ENCODE results near the gene GBP6.
"Not testable (repeated sequence)": the region's sequence is repeated elsewhere in the genome, so short reads cannot be mapped to it uniquely, and the experiment has no call there.

Gene GBP6

GRCh38 chr1:89369331-89369730 lies 5.5 kb downstream of the GBP6 start:
- DNase-seq = no peak

DNA sequence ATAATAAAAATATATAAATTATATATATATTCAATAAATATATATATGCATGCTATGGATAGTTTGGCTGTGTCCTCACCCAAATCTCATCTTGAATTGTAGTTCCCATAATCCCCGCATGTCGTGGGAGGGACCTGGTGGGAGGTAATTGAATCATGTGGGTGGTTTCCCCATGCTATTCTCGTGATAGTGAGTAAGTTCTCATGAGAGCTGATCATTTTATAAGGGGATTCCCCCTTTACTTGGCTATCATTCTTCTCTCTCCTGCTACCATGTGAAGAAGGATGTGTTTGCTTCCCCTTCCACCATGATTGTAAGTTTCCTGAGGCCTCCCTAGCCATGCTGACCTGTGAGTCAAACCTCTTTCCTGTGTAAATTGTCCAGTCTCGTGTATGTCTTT lies 10.0 kb downstream of the GBP6 start:
- DNase-seq = not testable (repeated sequence)

GRCh38 chr1:89378001-89378400 lies 14.1 kb downstream of the GBP6 start:
- DNase-seq = no peak

GRCh38 chr1:89381618-89382017 lies 17.8 kb downstream of the GBP6 start:
- no peak for DNase-seq

GRCh38 chr1:89382479-89382878 lies 18.6 kb downstream of the GBP6 start:
- DNase-seq = no peak

GRCh38 chr1:89383185-89383584 lies 19.3 kb downstream of the GBP6 start:
- DNase-seq = no peak

GRCh38 chr1:89390707-89391106 lies 26.8 kb downstream of the GBP6 start:
- no peak for DNase-seq

DNA sequence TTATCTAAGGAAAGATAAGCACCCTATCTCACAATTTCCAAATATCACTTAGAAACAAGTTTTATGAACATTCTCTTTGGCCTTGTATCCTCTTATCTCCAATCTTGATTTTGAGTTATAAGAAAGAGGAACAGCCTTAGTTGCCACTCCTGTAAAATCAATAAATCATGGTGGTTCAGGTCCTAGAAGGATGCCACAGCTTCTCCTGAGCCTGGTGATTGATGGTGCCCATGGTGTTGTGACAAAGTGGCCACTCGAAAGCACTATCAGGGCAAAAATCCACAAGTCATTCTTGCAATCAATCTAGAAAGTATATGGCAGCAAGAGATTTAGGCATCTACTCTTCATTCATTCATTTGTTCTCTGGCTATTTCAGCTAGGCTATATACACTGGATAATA lies 27.8 kb downstream of the GBP6 start:
- no peak for DNase-seq

GRCh38 chr1:89394851-89395250 lies 31.0 kb downstream of the GBP6 start:
- DNase-seq = no peak

DNA sequence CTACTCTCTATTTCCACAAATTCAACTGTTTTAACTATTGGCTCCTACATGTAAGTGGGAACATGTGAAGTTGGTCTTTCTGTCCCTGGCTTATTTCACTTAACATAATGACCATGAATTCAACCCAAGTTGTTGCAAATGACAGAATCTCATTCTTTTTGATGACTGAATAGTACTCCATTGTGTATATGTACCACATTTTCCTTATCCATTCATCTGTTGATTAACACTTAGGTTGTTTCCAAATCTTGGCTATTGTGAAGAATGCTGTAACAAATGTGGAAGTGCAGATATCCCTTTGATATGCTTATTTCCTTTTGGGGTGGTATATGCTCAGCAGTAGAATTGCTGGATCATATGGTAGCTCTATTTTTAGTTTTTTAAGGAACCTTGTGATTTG lies 33.0 kb downstream of the GBP6 start:
- no peak for DNase-seq

DNA sequence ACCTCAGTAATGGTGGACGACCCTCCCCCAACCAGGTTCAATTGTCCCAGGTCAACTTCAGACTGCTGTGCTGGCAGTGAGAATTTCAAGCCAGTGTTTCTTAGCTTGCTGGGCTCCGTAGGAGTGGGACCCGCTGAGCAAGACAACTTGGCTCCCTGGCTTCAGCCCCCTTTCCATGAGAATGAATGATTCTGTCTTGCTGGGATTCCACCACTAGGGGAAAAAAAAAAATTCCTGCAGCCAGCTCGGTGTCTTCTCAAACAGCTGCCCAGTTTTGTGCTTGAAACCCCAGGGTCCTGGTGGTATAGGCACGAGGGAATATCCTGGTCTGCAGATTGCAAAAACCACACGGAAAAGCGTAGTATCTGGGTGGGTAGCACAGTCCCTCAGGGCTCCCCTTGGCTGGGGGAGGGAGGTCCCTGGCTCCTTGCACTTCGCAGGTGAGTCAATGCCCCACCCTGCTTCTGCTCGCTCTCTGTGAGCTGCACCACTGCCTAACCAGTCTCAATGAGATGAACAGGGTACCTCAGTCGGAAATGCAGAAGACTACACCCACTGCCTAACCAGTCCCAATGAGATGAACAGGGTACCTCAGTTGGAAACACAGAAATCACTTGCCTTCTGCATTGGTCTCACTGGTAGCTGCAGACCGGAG lies 41.5 kb downstream of the GBP6 start:
- DNase-seq = no peak

DNA sequence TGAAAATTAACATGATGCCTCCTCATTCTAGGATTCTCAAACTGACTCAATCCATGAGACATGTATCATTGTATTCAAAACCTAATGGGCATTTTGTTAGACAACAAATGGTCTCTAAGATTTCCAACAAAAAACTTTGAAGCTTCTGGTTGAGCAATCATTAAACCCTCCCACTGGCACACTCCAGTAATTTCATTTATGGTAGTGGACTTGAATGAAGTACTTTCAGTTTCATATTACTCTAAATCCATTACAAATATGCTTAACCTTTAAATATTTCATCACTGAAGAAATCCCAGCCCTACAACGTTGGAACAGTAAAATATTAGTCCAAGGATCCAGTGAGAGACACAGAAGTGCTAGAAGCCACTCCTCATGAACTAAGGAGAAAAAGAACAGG lies 43.5 kb downstream of the GBP6 start:
- DNase-seq = no peak

GRCh38 chr1:89407768-89408167 lies 43.9 kb downstream of the GBP6 start:
- DNase-seq = not testable (repeated sequence)

DNA sequence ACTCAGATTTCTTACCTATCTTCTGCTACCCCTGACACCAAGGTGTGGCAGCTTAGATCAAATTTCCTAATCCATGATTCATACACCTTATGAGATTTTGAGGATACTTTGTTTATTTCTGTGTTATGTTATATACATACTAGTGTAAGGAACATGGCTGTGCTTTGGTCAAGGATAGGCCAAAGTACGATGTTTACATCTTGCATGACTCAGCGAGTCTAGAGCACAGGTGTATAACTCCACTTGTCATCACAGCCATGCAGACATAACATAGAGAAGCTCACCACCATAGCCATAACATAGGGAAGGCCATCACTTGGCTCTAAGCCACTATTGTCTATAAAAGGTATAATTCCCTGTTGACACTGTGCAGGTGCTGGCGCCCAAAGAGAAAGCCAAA lies 61.2 kb downstream of the GBP6 start:
- DNase-seq = no peak

GRCh38 chr1:89429062-89429461 lies 65.2 kb downstream of the GBP6 start:
- DNase-seq = no peak

DNA sequence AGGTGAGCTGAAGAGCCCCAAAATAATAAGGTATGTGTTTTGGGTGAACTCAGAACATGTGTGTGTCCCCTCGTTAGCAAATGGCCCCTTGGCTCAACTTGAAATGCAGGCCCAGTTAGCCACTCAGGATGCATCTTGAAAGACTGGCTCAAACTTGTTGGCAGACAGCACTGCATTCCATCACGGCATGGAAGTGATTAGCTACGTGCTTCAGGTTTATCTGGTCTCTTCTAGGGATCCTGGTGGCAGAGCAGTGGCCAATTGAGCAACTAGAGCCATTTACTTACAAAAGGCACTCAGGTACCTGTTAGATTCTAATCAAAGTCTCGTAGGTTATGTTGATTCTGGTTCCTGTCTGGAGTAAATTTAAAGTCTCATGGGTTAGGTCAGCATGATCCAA lies 65.8 kb downstream of the GBP6 start:
- not testable (repeated sequence) for DNase-seq

DNA sequence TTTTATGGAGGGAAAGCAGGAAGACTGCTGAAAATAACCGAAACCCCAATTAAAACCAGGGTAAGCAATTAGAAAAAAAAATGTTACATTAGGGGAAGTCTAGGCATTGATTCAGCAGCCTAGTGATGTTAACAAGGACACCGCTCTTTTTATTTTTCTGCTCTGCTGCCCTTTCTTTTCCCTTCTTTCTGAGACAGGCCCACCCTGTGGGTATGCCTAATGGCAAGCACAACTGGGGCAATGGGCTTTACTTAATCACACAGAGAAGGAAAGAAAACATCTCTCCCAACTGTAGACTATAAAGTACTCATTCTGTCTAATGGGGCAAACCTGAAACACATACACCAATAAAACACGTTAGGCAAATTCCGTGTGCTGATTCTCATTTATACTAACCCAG lies 69.6 kb downstream of the GBP6 start:
- DNase-seq = no peak

DNA sequence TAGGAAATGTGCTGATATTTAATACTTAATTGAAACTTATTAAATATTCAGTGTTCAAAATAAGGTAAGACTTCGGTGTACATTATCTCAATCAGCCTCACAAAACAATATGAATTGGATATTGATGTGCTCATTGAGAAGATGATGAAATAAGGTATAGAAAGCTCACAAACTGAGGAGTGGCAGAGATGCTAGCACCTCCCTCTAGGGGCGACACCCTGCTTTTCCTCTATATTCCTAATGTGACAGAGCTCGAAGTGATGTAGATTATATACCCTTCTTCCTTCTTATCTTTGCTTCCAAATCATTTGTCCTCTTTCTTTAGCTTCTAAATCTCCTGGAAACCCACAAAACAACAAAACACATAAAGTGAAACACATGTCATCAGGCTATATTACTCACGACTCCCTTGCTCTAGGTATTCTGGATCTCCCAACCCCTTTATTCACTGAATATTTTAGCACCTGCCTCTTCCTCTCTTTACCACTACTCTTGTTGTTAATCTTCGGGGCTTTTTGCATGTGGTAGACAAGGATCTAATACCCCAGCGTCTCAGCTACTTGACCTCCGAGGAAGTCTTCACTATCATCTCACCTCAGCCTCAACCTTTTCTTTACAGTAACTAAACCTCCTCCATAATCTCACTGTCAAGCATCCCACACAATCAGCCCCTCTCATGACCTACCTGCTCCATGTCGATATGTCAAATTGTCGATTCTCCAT lies 70.4 kb downstream of the GBP6 start:
- not testable (repeated sequence) for DNase-seq

Measured in hematopoietic multipotent progenitor cell treated with erythropoietin and hydrocortisone succinate and interleukin-3 and kit ligand, for 8 days (in vitro differentiated cells).